Measurements from ENCODE around the gene PNKD.
"Not testable (repeated sequence)": the region's sequence is repeated elsewhere in the genome, so short reads cannot be mapped to it uniquely, and the experiment has no call there.

PNKD gene

GRCh38 chr2:218293715-218294429, 23.6 kb downstream of the PNKD start:
- no peak for DNase-seq

DNA sequence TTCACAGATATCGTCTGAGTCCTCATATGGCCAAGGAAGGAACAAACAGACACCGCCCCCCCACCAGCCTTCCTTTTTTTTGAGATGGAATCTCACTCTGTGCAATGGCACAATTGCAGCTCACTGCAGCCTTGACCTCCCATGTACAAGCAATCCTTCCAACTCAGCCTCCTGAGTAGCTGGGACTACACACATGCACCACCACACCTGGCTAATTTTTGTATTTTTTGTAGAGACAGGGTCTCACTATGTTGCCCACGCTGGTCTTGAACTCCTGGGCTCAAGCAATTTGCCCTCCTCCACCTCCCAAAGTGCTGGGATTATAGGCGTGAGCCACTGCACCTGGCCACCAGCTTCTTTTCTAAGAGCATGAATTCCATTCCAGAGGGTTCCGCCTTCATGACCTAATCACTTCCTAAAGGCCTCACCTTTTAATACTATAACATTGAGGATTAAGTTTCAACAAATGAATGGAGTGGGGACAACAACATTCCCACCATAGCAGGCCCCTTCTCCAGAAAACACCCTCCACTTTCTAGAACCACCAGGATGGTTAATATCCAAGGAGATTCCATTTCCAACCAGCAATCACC, 24.2 kb downstream of the PNKD start:
- no peak for DNase-seq

DNA sequence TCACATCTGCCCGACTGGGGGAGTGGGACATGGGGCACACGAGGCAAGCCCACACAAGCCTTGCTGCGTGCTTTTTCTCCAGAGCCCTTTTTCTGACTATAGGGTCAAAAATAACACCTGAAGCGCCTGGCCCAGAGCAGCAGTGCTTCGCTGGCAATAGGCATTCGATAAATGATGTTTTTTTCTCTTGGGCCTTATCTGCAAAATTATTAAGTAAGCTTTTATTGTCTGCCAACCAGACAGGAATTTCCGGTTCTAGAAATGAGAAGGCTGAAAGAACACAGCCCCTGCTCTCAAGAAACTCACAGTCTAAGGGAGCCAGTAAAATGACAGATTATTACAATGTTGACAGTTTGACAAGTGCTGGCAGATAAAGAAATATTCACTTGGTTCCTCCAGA, 24.7 kb downstream of the PNKD start:
- DNase-seq: no peak

DNA sequence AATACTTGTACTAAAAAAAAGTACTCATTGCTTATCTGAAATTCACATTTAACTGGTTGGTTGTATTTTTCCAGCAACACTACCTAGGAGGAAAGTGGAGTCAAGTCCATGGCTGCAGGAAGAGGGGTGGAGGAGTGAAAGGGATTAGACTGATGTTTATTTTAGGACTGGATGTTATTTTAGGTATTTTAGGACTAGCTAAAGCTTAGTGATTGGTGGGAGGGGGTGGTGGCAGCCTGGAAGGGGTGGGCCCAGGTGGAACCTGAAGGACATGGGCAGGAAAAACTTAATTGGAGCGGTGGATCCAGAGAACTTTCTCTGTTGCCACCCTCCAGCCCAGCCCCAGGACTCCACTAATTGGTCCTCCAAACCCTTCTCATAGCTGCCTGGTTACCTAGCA, 25.9 kb downstream of the PNKD start:
- no peak for DNase-seq

- no peak for DNase-seq
Measured at GRCh38 chr2:218296847-218297246, 26.5 kb downstream of the PNKD start.

DNA sequence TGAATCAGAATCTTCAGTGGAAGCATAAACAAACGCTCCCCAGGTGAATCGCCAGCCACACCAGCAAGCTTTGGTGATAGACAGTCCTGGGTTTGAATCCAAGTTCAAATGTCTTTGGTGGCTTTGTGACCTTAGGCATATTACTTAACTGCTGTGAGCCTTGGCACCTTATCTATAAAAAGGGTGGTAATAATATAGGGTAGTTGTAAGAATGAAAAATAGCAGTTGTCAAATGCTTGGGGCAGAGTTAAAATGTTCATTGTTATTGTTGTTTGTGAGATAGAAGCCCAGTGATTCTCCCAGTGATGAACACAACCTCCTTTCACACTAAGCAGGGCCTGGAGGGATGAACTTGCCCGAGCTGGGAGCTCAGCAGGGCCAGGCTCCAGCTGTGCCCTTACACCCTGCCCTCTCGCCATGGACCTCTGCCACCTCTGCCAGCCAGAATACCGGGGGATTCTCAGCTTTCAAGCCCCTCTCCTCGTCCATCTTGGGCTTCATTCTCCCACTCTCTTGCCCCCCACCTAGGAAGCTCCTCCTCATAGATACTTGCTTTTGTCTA, 28.1 kb downstream of the PNKD start:
- DNase-seq: no peak

DNA sequence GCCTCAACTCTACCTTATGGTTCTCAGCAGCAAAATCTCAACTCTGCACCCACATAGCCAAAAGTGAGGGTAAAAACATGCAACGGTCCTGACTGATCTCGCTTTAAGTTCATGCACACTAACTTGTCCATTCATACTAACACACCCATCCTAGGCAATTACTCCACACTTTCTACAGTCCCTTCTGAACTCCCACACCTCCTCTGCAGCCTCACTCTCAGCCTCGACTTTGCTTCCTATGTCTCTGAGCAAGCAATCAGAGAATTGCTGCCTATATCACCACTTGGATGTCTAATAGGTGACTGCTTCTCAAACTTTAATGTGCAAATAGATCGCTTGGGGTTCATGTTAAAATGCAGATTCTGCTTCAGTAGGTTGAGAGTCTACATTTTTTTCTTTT, 29.8 kb downstream of the PNKD start:
- DNase-seq: no peak

GRCh38 chr2:218301176-218301819, 31.0 kb downstream of the PNKD start:
- DNase-seq: peak; percentile 84

DNA sequence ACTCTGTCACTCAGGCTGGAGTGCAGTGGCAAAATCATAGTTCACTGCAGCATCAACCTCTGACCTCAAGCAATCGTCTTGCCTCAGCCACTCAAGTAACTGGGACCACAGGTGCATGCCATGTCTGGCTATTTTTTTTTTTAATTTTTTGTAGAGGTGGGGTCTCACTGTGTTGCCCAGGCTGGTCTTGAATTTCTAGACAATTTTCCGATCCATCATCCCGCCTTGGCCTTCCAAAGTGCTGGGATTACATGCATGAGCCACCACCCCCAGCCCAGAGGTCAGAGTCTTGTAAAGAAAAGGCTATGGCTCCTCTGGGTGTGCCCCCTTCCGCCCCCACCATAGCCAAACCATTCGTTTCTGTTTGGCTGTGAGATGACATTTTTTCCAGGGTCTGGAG, 35.1 kb downstream of the PNKD start:
- no peak for DNase-seq

DNA sequence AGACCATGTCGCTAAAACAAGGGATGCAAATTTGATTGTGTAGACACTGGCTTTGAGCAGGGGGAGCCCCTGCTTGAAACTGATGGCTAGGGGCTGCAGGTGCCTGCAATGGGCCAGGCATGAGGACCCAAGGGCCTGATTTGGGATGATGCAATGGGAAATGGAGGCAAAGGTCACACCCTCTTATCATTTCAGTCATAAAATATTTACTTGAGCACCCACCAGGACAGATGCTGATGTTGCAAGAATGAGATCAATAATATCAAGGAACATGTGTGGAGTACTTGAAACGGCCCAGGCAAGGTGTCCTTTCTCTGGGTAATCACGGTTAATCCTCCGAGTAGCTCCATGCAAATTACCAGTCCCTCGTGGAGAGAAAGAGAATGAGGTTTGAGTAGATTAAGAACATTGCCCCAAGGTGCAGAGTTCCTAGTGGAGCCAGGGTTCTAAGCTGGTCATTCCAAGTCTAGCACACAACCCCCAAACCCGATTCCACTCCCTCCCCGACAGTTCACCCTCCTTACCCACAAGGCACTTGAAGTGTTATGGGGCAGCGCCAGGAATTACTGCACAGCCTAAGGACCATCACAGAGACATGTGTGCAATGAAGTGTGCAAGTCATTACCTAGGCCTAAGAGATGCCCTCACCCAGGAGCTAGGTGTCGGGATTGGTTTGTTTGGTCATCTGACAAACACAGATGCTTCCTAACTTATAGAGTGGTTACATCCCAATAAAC, 36.0 kb downstream of the PNKD start:
- DNase-seq: no peak

- no peak for DNase-seq
Measured at GRCh38 chr2:218307415-218308090, 37.2 kb downstream of the PNKD start.

DNA sequence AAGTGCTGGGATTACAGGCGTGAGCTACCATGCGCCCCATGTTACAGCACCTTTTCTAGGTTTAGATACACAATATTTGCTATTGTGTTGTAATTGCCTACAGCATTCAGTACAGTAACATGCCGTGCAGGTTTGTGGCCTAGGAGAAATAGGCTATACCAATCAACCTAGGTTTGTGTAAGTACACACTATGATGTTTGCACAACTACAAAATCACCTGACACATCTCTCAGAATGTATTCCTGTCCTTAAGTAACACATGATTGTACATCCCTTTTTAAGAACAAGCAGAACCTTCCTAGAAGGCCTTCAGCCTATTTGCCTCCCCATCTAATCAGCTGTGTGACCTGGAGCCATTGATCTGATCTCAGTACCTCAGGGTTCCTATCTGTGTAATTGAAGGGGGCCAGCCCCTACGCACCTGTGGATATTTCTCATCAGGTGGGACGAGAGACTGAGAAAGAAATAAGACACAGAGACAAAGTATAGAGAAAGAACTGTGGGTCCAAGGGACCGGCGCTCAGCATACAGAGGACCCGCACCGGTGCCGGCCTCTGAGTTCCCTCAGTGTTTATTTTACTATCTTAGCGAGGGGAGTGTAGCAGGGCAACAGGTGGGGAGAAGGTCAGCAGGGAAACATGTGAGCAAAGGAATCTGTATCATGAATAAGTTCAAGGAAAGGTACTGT, 40.7 kb downstream of the PNKD start:
- DNase-seq: no peak

GRCh38 chr2:218311541-218312266, 41.4 kb downstream of the PNKD start:
- DNase-seq: not testable (repeated sequence)

GRCh38 chr2:218312267-218312756, 42.0 kb downstream of the PNKD start:
- DNase-seq: no peak

DNA sequence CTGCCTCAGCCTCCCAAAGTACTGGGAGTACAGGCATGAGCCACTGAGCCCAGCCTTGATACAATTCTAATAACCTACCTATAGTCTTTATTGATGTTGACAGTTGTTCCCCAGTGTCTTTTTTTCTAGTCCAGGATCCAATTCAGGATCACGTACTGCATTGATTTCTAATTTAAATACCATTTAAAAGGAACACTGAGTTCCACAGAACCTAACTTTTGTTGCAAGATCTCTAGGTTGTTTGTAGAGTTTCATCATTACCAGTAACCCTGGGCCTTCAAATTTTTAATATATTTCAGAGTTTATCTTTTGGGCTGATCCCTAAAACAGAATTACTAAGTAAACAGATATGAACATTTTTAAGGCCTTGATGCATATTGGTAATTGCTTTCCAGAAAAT, 43.0 kb downstream of the PNKD start:
- no peak for DNase-seq

DNA sequence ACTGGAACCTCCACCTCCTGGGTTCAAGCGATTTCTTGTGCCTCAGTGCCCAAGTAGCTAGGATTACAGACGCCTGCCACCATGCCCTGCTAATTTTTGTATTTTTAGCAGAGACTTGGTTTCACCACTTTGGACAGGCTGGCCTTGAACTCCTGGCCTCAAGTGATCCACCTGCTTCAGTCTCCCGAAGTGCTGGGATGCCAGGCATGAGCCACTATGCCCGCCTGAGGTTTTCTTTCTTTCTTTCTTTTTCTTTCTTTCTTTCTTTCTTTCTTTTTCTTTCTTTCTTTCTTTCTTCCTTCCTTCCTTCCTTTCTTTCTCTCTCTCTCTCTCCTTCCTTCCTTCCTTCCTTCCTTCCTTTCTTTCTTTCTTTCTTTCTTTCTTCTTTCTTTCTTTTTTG, 44.4 kb downstream of the PNKD start:
- not testable (repeated sequence) for DNase-seq

GRCh38 chr2:218315397-218315796, 45.1 kb downstream of the PNKD start:
- DNase-seq: no peak

DNA sequence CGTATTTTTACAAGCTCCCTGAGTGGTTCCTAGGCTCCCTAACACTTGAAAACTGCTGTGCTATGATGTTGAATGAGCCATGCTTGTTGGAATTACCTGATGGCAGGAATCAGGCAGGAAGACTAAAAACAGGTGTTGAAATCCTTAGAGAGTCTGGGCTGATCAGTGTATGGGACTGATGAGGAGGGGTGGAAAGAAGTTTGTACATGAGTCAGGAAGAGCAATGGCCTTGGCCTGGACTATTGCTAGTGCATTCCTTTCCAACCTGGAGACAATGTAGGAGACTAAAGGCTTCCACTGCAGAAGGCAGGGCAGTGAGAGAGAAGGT, 46.9 kb downstream of the PNKD start:
- no peak for DNase-seq

DNA sequence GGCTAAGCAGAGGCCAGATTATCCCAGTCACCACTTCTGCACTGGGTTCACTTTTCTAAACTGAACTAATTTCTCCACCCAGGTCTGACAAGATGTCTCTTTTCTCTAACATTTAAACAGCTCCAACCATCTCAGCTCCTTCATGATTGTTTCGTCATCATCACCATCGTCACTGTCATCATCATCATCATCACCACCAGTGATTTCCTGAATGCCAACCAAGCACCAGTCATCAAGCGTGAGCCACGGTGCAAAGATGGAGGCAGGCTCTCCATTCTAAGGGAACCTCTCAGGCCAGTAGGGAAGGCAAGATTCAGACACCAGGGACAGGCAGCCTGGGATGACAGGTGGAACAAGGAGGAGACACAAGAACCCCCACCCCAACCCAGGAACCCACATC, 47.5 kb downstream of the PNKD start:
- DNase-seq: no peak

DNA sequence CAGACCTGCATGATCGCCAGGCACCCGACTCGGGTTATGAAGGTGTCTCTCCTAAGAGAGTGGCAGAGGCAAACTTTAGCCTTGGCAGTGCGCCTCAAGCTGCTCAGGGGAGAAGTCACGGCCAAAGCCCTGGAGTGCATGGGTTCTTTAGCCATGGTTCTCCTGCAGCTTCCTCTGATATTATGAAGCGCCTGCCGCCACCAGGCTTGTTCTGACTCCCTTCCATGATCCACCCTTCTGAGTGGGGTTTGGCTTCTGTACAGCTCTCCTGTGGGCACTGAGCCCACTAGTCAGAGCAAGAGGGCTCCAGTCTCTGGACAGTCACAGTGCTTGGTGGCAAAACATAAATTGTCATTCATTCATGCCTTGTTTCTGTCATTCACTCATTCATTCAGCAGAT, 47.9 kb downstream of the PNKD start:
- no peak for DNase-seq

- no peak for DNase-seq
Measured at GRCh38 chr2:218319813-218320365, 49.6 kb downstream of the PNKD start.

Data from NCI-H2171 treated with DMSO at 0.1 percent for 48 hours (cell line).